GM18951 (cell line): Measurements from ENCODE around the gene SPOUT1.
"Not testable (repeated sequence)": the region's sequence is repeated elsewhere in the genome, so short reads cannot be mapped to it uniquely, and the experiment has no call there.

ENCODE experiments used
- POLR2A ChIP-seq: IDR thresholded peaks from 4 replicates; pipeline ENCODE4 v1.6.1; 2011; ENCODE audit warnings: mild to moderate bottlenecking; ENCODE audit not compliant: insufficient read length, insufficient read depth; ENCODE audit errors: extremely low read depth
- in situ Hi-C: fragments of 300-500 bp; cut with MboI; formaldehyde crosslinking; loops from one replicate; pipeline ENCODE4 v1.12.0; 2022; ENCODE audit warnings: low sequenced_read_pairs, mixed read lengths, inconsistent platforms; ENCODE audit not compliant: unreplicated experiment

The SPOUT1 gene

GRCh38 chr9:128787659-128788058, 41.9 kb downstream of the SPOUT1 start:
- TF ChIP-seq POLR2A: no peak

GRCh38 chr9:128786681-128787601, 42.7 kb downstream of the SPOUT1 start, which contains the start of gene TBC1D13:
Gene TBC1D13, plus strand, starts transcription at chr9:128787253. Its CDS starts 101 bp downstream, at chr9:128787354.
- in situ Hi-C loops: no loop called here
- peak; percentile 79 for TF ChIP-seq POLR2A

More at GRCh38 chr9:128787659-128788058, 41.9 kb downstream of the SPOUT1 start:
- in situ Hi-C loops: no loop called here

GRCh38 chr9:128785427-128785826, 44.2 kb downstream of the SPOUT1 start:
- no peak for TF ChIP-seq POLR2A
- in situ Hi-C loops: no loop called here

- in situ Hi-C loops: no loop called here
- no peak for TF ChIP-seq POLR2A
Observed at GRCh38 chr9:128782669-128783068, 46.9 kb downstream of the SPOUT1 start.

- TF ChIP-seq POLR2A: no peak
- in situ Hi-C loops: no loop called here
Observed at GRCh38 chr9:128781187-128782070, 48.2 kb downstream of the SPOUT1 start.

GRCh38 chr9:128780093-128780492, 49.5 kb downstream of the SPOUT1 start:
- in situ Hi-C loops: not testable (repeated sequence)

GRCh38 chr9:128774804-128775203, 54.8 kb downstream of the SPOUT1 start:
- in situ Hi-C loops: no loop called here
- no peak for TF ChIP-seq POLR2A

- TF ChIP-seq POLR2A: no peak
- in situ Hi-C loops: no loop called here
Observed at GRCh38 chr9:128773049-128773448, 56.5 kb downstream of the SPOUT1 start.

- TF ChIP-seq POLR2A: peak; percentile 75
- in situ Hi-C loops: no loop called here
Observed at GRCh38 chr9:128771745-128772519, 57.7 kb downstream of the SPOUT1 start, which contains the start of gene ZER1. Gene ZER1, minus strand, starts transcription at chr9:128771927. Its CDS starts 16,362 bp downstream, at chr9:128755565.

- in situ Hi-C loops: no loop called here
- TF ChIP-seq POLR2A: no peak
Observed at GRCh38 chr9:128771094-128771721, 58.4 kb downstream of the SPOUT1 start.

GRCh38 chr9:128770286-128771030, 59.1 kb downstream of the SPOUT1 start:
- TF ChIP-seq POLR2A: no peak
- in situ Hi-C loops: no loop called here
